Activated naive CD4-positive, alpha-beta T cell treated with Interleukin-2 at 50 U/mL for 16 hours (primary cell): ENCODE data around the gene MMEL1.
A peak's percentile ranks its signal among the peaks of the same experiment; 100 is the strongest.
"Not testable (repeated sequence)": the region's sequence is repeated elsewhere in the genome, so short reads cannot be mapped to it uniquely, and the experiment has no call there.

Source experiments
- DNase-seq: peaks from one replicate; pipeline ENCODE4 v3.0.0-alpha.2; 2020

The MMEL1 gene

DNA sequence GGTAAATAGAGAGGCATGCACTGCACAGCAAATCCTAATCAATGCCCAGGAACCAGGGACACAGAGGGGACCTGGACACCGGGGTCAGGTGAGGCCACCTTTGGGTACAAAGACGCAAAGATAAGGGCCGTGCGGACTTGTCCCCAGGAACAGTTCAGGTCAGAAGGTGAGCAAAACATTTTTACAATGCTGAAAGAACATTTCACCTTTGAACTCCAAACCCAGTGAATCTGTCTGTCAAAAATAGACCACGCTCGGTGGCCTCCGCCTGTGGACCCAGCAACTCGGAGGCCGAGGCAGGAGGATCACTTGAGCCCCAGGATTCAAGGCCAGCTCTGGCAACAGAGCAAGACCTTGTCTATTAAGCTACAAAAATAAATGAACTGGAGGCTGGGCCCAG, 61.5 kb downstream of the MMEL1 start:
- no peak for DNase-seq

DNA sequence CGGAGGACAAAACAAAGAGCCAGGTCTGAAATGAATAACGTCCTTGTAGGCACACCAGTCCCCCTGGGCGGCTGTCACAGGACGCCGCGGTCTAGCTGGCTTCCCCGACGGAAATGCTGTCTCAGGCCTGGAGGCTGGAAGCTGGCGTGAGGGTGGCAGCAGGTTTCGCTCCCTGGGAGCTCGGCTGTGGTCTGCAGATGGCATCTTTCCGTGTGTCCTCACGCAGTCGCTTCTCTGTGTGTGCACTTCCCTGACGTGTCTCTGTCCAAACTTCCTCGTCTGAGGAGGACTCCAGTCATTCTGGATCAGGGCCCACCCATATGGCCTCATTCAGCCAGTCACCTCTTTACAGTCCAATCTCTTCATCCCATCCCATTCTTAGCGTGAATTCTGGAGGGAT, 62.5 kb downstream of the MMEL1 start:
- no peak for DNase-seq

DNA sequence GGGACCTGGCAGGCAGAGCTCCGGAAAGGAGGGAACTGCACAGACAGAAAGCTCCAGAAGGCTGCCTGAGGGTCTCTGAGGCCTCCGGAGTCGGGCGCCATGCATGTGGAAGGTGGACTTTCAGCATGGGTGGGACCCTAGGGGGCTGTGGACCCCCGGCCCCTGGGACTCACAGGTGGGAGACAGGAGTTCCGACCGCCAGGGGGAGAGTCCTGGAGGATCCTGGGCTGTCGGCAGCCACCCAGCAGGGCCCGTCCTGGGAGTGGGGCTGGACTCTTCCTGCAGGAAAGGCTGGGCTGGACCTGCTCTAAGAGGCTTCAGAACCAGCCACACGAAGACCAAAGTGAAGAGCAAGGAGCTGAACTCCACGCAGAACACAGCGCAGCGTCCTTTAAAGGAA, 63.1 kb downstream of the MMEL1 start:
- not testable (repeated sequence) for DNase-seq

DNA sequence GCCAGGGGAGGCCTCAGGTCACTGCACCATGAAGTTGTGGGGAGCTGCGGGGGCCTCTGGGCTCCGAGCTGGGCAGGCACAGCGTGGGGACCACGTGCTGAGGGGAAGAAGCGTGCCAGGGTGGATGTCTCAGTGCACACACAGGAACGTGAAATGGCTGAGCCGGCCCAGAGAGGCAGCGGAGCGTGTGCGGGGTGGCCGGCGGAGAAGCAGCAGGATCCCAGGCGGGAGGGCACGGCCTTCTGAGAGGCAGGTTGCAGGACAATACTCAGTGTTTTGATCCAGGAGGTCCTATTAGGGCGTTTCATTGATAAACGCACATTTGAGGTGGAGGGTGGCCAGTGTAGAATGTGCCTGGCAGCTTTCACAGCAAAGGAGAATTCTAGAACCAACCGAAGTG, 63.8 kb downstream of the MMEL1 start:
- no peak for DNase-seq

DNA sequence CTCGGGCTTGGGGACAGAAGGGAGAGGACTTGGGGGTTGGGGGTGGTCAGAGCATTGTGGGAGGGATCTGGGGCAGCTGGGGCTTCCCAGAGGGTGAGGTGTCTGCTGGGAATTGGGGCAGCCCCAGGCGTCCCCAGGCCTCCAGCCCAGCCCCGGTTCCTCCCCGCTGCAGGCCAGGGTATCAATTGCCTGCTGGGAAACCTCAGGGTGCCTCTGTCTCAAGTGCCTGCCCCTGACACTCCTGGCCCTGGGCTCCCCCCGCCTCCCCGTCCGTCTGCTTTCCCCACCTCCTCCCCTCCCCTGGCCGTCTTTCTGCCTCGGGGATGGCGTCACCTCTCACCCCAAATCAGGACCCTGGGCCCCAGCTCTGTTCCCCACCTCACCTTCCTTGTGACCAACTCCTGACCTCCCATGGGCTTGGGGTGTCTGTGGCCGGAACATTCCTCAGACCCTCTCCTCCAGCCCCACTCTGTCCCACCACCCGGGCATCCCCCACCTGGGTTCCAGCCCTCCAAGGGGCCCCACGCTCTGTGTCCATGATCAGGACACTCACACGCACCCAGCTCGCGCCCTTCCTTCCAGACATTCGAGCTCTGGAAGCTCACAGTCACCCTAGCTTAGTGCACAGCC, 64.5 kb downstream of the MMEL1 start:
- not testable (repeated sequence) for DNase-seq

DNA sequence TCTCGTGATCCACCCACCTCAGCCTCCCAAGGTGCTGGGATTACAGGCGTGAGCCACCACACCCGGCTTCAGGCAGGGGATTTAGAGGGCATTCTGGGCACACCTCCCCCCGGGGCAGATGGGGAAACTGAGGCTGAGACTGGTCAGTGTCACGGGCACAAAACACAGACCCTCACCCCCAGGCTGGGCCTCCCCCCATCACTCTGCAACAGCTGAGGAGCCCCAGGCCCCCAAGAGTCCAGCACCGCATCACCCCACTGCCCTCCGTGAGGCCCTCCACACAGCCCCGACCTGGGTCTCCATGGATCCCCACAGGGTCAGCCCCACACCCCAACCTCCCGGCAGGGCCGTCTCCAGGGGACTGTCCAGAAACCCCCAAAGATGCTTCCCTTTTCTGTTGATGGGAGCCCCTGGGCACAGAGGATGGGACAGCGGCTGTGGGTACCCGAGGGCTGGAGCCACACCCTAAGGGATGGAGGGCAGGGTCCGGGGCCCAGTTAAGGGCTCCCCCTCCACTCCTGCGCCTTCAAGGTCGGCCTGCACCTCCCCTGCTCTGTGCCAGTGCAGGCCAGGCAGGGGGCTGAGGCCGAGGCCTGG, 65.6 kb downstream of the MMEL1 start:
- DNase-seq, result no peak

DNA sequence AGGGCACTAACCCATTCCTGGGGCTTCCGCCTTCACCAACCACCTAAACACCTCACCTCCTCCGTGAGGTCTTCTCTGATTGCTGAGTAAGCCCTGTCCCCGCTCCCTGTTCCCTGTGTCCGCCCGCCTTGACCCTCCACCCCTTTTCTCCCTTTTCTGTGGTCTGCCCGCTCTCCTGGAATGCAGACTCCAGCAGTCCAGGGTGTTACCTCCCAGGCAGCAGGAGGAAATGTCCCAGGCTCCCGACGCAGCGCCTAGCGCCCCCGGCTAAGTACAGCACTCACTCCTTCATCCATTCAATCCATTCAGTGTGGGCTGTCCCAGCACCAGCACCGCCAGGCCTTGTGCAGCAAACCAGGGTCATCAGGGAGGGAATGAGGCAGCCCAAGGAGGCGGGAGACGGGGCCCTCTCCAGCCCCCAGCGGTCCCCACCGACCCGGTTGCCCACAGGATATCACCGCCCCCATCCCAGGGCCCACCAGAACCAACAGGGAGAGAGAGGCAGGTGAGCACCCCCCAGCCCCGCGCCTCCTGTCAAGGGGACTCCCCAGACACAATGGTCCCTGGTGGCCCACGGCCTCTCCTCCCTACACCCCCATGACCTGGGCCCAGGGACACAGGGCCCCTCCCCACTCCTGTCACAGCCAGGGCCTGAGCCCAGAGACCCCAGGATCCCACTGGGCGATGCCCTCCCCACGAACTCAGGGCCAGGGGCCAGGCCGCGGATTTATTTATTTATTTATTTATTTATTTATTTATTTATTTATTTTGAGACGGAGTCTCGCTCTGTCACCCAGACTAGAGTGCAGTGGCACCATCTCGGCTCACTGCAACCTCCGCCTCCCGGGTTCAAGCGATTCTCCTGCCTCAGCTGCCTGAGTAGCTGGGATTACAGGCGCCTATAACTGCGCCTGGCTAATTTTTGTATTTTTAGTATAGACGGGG, 66.4 kb downstream of the MMEL1 start:
- DNase-seq, result no peak

DNA sequence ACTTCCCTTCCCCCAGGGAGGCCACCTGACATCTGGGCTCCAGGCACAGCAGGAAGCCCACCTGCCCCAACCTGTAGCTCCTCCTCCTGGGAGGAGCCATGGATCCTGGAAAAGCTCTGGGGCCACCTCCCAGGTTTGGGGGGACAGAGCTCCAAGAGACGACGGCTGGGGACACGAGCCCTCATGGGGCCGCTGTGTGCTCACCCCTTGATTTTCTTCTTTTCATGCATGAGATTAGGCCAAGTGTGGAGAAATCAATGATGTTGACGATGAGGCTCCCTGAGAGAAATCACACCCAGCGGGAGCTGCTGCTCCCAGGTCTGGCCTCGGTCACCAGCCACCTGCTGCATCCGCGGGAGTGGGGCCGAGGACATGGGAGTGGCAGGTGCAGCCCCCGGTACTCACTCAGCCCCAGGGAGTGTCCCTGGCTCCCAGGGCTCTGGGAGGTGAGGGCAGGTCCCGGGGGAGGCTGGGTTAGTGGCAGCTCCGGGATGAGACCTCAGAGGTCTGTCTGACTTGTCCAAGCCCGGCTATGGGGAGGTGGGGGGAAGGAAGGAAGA, 67.9 kb downstream of the MMEL1 start:
- DNase-seq, result no peak

DNA sequence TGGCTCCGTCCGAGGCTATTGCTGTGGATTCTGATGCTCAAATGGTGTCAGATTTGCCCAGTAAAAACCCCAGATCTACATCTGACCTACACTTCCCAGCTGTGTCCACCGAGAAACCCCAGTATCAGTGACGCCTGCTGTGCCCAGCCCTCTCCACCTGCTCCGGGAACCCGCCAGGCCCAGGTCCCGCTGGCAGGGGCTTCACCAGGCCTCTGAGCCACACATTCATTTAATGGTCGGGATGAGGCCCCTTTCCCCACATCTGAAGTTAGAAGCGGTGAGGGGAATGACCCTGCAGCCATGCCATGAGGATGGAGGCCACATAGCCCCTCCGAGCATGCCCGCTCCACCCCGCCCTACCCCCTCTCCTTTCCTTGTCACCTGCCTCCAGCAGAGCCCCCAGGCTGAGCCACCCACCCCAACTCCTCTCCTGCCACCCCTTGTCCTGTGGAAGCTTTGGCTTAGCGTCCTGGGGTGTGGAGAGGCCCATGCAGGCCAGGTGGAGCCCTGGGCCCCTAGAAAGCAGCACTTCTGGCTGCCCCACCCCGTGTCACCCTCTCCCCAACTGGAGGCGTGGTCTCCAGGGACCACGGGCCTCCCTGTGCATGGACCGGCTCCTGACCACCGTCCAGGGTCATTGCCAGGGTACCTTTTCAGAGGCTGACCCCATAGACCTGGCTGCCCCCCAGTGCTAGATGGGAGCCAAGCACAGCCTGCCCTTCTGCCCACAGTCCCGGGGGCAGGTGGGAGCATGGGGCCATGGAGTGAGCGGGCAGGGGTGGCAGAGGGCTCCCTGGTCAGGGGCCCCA, 68.6 kb downstream of the MMEL1 start:
- DNase-seq, result no peak

DNA sequence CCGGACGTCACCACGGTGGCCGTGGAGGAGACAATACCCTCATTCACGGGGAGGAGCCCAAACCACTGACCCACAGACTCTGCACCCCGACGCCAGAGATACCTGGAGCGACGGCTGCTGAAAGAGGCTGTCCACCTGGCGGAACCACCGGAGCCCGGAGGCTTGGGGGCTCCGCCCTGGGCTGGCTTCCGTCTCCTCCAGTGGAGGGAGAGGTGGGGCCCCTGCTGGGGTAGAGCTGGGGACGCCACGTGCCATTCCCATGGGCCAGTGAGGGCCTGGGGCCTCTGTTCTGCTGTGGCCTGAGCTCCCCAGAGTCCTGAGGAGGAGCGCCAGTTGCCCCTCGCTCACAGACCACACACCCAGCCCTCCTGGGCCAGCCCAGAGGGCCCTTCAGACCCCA, 69.6 kb downstream of the MMEL1 start:
- no peak for DNase-seq

DNA sequence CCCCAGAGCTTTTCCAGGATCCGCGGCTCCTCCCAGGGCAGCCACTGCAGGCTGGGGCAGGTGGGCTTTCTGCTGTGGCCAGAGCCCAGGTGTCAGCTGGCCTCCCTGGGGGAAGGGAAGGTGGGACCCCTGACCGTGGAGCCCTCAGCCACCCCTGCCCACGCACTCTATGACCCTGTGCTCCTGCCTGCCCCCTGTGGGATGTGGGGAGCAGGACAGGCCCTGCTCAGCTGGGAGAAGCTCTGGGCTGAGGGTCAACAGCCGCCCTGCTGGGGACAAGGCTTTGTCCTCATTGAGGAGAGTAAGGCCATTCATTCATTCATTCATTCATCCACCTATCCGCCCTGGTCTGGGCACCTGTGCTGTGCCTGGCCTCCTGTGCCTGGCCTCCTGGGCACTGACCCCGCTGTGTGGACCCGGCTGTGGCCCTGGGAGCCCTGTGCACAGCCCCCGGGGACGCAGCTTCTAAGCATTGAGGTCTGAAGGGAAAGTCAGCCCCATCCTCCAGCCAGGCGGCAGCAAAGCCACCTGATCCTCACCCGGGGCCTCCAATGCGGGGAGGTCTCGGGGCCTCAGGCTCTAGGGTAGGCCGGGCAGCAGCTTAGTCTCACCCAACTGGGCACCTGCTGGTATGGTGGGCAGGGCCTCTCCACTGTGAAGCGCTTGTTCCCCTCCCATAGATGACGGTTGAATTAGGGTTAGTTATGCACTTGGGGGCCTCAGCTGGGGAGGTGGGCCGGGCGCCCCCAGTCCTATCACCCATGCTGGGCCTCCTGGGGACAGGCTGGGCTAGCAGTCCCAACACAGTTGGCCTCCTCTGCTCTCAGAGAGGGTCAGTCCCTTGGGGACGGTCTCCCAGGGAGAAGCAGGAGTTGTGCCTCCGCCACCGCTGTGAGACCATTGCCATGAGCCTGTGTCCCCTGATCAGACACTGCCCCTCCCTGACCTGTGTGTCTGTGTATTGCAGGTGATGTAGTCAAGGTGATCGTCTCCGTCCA, 70.6 kb downstream of the MMEL1 start:
- no peak for DNase-seq

DNA sequence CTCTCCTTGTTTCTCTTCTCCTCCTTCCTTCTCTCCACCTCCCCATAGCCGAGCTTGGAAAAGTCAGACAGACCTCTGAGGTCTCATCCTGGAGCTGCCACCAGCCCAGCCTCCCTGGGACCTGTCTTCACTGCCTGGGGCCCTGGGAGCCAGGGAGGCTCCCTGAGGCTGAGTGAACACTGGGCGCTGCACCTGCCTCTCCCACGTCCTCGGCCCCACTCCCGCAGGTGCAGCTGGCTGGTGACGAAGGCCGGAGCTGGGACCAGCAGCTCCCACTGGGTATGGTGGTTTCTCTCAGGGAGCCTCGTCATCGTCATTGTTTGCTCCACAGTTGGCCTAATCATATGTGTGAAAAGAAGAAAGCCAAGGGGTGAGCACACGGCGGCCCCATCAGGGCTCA, 71.4 kb downstream of the MMEL1 start:
- DNase-seq, result no peak

DNA sequence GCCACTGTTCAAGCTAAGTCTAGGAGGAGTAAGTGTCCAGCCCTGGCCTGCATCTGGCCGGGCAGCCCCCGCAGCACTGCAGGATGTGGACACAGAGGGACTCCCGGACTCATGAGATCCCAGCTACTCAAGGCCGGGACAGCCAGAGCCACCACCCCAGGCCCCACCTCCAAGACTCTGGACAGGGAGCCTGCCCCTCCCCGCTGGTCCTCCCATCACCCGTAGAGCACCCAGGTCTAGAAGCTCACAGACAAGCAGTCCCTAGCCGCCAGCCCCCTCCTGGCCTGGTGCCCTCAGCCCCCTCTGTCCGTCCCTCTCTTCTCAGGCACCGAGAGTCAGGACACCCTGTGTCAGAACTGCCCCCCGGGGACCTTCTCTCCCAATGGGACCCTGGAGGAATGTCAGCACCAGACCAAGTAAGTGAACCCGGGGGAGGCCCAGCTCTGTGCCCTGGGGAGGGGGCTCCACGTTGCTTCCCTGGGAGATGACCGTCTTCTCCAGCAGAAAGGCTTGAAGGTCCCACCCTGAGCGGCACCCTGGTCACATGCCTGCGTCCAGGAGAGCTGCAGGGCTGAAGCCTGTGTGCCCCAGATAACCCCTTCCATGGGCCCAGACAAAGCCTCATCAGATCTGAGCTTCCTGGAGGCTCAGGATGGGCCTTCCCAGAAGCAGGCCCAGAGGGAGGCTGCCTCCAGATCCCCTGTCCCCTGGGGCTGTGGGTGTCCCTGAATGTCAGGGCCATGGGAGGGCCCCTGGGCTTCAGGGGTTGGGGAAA, 72.3 kb downstream of the MMEL1 start:
- DNase-seq, result no peak

DNA sequence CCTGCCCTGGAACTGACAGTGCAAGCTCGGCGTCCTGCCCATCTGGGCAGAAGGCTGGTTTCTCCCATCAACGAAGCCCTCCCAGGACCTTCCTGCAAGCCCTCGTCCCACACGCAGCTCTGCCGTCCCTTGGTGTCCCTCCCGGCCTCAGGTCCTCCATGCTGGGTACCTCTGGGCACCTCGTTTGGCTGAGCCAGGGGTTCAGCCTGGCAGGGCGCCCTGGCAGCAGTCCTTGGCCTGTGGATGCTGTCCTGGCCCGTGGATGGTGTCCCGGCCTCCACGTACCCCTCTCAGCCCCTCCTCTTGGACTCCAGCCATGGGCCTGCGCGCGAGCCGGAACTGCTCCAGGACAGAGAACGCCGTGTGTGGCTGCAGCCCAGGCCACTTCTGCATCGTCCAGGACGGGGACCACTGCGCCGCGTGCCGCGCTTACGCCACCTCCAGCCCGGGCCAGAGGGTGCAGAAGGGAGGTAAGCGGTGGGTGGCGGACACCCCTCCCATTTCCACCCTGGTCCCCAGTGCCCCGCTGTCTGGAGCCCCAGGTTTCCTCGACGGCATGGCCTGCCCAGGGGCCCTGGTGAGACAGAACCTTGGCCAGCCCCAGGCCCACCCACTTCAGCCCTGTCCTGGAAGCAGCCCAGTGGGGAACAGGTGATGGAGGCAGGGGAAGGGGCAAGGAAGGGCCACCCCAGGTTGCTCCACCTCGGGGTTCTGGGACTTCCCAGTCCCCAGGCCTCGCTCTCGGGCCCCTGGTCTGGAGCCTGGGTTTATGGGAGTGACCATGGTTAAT, 73.1 kb downstream of the MMEL1 start:
- no peak for DNase-seq

DNA sequence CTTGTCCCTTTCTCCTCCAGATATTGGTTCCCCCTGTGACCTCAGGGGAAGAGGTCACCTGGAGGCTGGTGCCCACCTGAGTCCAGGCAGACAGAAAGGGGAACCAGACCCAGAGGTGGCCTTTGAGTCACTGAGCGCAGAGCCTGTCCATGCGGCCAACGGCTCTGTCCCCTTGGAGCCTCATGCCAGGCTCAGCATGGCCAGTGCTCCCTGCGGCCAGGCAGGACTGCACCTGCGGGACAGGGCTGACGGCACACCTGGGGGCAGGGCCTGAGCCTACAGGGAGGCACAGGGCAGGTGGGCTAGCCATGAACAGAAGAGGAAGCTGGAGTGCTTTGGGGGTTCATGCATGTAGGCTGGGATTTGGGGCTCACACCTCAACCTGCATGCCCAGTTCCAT, 74.0 kb downstream of the MMEL1 start:
- no peak for DNase-seq

DNA sequence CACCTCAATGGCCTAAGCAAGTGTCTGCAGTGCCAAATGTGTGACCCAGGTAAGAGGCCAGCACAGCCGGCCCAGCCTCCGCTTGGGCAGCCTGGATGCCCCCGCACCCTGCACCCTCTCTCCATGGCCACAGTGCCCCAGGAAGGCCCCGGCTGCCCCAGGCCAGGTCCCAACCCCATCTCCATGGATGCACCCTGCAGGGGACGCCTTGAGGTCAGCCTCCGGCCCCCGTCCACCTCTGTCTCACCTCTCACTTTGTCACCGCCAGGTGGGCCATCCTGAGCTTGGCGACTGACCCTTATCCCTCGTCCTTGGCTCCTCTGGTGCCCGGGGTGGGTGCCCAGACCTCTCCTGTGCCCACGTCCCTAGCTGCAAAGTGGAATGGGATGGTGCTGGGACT, 74.4 kb downstream of the MMEL1 start:
- no peak for DNase-seq

DNA sequence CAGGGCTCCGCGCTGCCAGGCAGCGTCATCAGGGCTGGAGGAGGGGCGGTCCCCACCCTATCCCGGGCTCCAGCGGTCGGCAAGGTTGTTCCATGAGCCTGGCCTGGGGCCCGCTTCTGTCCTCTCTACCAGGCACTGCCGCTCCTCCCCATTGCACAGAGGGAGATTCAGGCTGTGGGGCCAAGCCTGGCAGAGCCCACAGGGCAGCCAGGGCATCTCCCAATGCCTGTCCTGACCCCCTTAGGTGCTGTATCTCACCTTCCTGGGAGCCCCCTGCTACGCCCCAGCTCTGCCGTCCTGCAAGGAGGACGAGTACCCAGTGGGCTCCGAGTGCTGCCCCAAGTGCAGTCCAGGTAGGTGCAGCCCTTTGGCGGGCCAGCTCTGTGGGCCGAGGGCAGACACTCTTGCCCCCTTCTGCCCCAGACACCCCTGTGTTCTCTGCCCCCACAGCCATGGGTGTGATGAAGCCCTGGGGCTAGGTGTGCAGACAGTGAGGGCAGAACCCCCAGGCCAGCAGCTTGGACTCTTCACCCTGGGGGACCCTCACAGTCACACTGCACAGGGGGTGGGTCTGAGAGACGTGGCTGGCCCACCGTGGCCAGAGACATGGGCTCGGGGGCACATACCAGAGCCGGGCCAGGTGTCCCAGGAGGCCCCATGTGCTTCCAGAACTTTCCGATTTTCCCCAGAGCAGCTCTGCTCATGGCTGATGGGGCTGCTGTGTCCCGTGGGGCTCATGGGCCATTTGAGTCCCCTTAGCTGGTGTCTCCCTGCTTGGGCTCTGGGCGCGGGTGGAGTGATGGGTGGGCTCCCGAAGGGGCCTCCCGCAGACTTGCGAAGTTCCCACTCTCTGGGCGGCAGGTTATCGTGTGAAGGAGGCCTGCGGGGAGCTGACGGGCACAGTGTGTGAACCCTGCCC, 75.1 kb downstream of the MMEL1 start:
- DNase-seq, result no peak

DNA sequence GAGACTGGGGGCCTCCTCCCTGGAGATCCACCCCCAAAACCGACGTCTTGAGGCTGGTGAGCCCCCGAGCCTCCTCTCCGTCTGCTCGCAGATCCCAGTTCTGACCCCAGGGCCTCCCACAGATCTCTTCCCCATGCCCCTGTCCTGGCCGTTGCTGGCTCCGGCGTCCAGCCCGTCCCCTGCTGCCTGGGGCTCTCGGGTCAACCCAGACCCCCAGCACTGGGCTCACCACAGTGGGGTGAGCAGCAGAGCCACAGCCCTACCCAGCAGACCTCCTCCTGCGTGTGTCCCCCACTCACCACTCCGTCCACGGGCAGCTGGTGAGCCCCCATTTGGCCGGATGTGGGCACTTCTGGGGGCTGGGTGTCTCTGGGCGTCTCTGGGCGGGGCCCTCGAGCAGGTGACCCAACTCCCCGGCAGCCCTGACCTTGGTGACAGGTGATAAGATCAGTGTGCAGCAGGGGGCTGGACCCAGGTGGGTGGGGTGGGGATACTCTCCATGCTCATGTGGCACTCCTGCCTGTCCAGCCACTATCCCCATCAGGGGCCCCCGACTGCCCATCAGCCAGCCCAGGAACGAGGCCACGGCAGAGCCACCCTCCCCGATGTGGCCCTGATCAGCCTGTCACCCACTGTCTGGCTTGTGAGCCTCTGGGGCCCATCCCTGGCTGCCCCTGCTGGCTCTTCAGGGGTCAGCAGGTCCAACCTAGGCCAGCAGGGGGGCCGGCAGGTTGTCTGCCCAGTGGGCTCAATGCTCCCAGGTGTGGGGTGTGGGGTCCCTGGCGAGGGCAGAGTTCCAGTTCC, 75.9 kb downstream of the MMEL1 start:
- DNase-seq, result peak; percentile 34
